NCI-H2196 treated with DMSO at 0.1 percent for 48 hours (cell line): ENCODE results near the gene LRRC10B.

Experiments used
- DNase-seq: peaks from one replicate; lab custom pipeline; 2025; ENCODE audit not compliant: unreplicated experiment; lab: John Stamatoyannopoulos, UW

The LRRC10B gene

GRCh38 chr11:61544466-61544865, 35.9 kb downstream of the LRRC10B start:
- no peak for DNase-seq

- no peak for DNase-seq
These were observed 36.8 kb downstream of the LRRC10B start for GRCh38 chr11:61545341-61545740.

- no peak for DNase-seq
These were observed 37.4 kb downstream of the LRRC10B start for GRCh38 chr11:61545921-61546320.

GRCh38 chr11:61546663-61547062, 38.1 kb downstream of the LRRC10B start:
- DNase-seq: no peak

- DNase-seq: no peak
These were observed 38.7 kb downstream of the LRRC10B start for GRCh38 chr11:61547246-61547645.

- no peak for DNase-seq
These were observed 40.6 kb downstream of the LRRC10B start for GRCh38 chr11:61549177-61549576.

GRCh38 chr11:61549662-61550568, 41.4 kb downstream of the LRRC10B start:
- DNase-seq: no peak

- no peak for DNase-seq
These were observed 42.2 kb downstream of the LRRC10B start for GRCh38 chr11:61550665-61551227.

GRCh38 chr11:61551634-61552033, 43.1 kb downstream of the LRRC10B start:
- no peak for DNase-seq

- no peak for DNase-seq
These were observed 43.6 kb downstream of the LRRC10B start for GRCh38 chr11:61552108-61552635.

GRCh38 chr11:61553373-61554171, 45.0 kb downstream of the LRRC10B start:
- no peak for DNase-seq

- DNase-seq: no peak
These were observed 45.8 kb downstream of the LRRC10B start for GRCh38 chr11:61554172-61554988.

GRCh38 chr11:61555051-61555969, 46.8 kb downstream of the LRRC10B start:
- DNase-seq: no peak

- DNase-seq: no peak
These were observed 47.4 kb downstream of the LRRC10B start for GRCh38 chr11:61555978-61556377.

- no peak for DNase-seq
These were observed 48.1 kb downstream of the LRRC10B start for GRCh38 chr11:61556621-61557020.
